G401.6 (cell line): ENCODE measurements around the gene NOX3.
"Not testable (repeated sequence)": the region's sequence is repeated elsewhere in the genome, so short reads cannot be mapped to it uniquely, and the experiment has no call there.

Source experiments
- FAIRE-seq: peaks from 2 replicates; lab custom pipeline; 2012; peaks lifted over from hg19 to GRCh38; lab: Jason Lieb, UNC

The NOX3 gene

GRCh38 chr6:155468543-155468942 is 12.9 kb upstream of the NOX3 start:
- FAIRE-seq = not testable (repeated sequence)

- no peak for FAIRE-seq
Observed at GRCh38 chr6:155466539-155466938, 10.9 kb upstream of the NOX3 start.

GRCh38 chr6:155461556-155461955 is 5.9 kb upstream of the NOX3 start:
- FAIRE-seq = no peak

- FAIRE-seq = no peak
Observed at GRCh38 chr6:155454471-155454870, 1.2 kb downstream of the NOX3 start.

- no peak for FAIRE-seq
Observed at GRCh38 chr6:155454008-155454407, 1.6 kb downstream of the NOX3 start.

GRCh38 chr6:155452576-155452975 is 3.1 kb downstream of the NOX3 start:
- no peak for FAIRE-seq

- FAIRE-seq = not testable (repeated sequence)
Observed at GRCh38 chr6:155451530-155451929, 4.1 kb downstream of the NOX3 start.

- FAIRE-seq = no peak
Observed at GRCh38 chr6:155450240-155450581, 5.4 kb downstream of the NOX3 start.

GRCh38 chr6:155449450-155450239 is 6.0 kb downstream of the NOX3 start:
- peak; percentile 60 for FAIRE-seq

- FAIRE-seq = no peak
Observed at GRCh38 chr6:155448668-155449449, 6.8 kb downstream of the NOX3 start.

- FAIRE-seq = no peak
Observed at GRCh38 chr6:155447949-155448348, 7.7 kb downstream of the NOX3 start.

GRCh38 chr6:155444952-155445903 is 10.4 kb downstream of the NOX3 start:
- no peak for FAIRE-seq

GRCh38 chr6:155444120-155444917 is 11.3 kb downstream of the NOX3 start:
- FAIRE-seq = no peak

GRCh38 chr6:155443168-155443567 is 12.5 kb downstream of the NOX3 start:
- FAIRE-seq = no peak

- FAIRE-seq = no peak
Observed at GRCh38 chr6:155442562-155442961, 13.1 kb downstream of the NOX3 start.

- no peak for FAIRE-seq
Observed at GRCh38 chr6:155441112-155441465, 14.6 kb downstream of the NOX3 start.

GRCh38 chr6:155440398-155441111 is 15.1 kb downstream of the NOX3 start:
- FAIRE-seq = peak; percentile 40

- no peak for FAIRE-seq
Observed at GRCh38 chr6:155439376-155439775, 16.3 kb downstream of the NOX3 start.

- FAIRE-seq = no peak
Observed at GRCh38 chr6:155436981-155437749, 18.5 kb downstream of the NOX3 start.

- FAIRE-seq = no peak
Observed at GRCh38 chr6:155434829-155435423, 20.7 kb downstream of the NOX3 start.
